Fibroblast of mammary gland (primary cell): ENCODE data around the gene MEX3A.
A peak's percentile ranks its signal among the peaks of the same experiment; 100 is the strongest.

Source experiments
- DNase-seq: peaks from one replicate; pipeline ENCODE4 v3.0.0-alpha.2; 2010; ENCODE audit warnings: low read depth
- H3K4me3 ChIP-seq: 2 replicates; pipeline ENCODE4 v1.5.1; 2011; ENCODE audit warnings: low read depth, mild to moderate bottlenecking, low read length, moderate library complexity; ENCODE audit not compliant: control insufficient read depth
- TF ChIP-seq, protein P1 (sequence below): conservative IDR thresholded peaks from 2 replicates; pipeline ENCODE4 v1.5.1; 2011; ENCODE audit warnings: low read depth, low read length, inconsistent platforms; ENCODE audit not compliant: control insufficient read depth, insufficient read depth

MEX3A gene

DNA sequence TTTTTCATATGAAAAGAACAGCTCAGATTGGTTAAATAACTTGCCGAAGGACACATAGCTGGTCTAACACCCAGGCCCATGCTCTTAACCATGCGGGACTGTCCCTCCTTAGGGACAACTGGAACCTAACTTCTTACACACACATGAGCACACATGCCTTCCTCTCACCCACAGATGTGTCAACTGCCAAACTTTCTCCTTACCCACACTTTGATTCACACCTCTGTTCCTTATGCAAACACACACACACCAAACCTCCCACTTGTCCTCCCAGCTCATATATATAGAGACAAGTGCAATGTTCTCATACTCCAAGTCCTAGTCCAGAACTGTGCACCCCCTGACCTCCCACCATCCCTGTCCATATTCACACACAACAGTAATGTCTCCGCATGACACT is 17.1 kb downstream of the MEX3A start:
- TF ChIP-seq, protein P1, sequence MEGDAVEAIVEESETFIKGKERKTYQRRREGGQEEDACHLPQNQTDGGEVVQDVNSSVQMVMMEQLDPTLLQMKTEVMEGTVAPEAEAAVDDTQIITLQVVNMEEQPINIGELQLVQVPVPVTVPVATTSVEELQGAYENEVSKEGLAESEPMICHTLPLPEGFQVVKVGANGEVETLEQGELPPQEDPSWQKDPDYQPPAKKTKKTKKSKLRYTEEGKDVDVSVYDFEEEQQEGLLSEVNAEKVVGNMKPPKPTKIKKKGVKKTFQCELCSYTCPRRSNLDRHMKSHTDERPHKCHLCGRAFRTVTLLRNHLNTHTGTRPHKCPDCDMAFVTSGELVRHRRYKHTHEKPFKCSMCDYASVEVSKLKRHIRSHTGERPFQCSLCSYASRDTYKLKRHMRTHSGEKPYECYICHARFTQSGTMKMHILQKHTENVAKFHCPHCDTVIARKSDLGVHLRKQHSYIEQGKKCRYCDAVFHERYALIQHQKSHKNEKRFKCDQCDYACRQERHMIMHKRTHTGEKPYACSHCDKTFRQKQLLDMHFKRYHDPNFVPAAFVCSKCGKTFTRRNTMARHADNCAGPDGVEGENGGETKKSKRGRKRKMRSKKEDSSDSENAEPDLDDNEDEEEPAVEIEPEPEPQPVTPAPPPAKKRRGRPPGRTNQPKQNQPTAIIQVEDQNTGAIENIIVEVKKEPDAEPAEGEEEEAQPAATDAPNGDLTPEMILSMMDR = no peak
- no peak overlapping the region for H3K4me3 ChIP-seq
- no peak for DNase-seq

- no peak overlapping the region for H3K4me3 ChIP-seq
- TF ChIP-seq, protein P1 = no peak
Observed at GRCh38 chr1:156064615-156065014, 17.6 kb downstream of the MEX3A start.

GRCh38 chr1:156063997-156064285 is 18.3 kb downstream of the MEX3A start:
- no peak overlapping the region for H3K4me3 ChIP-seq
- TF ChIP-seq, protein P1 = no peak
- DNase-seq = peak; percentile 25

More at GRCh38 chr1:156064615-156065014, 17.6 kb downstream of the MEX3A start:
- no peak for DNase-seq

DNA sequence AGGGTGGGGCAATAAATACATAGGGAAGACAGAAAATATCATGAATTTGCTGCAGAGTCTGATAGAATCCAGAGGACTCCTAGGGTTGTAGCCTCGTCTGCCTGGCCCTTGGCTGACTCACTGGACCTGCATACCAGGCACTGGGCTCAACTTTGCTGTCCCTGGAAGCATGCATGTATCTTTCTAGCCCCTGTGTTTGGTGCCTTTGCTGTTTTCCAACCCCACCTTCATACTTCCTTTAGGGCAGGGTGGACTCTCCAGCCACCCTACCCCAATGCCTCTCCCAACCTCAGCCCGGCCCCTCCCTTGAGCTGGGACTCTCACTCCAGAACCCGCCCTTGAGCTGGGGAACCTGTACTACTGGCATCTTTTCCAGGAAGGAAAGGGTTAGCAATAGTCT is 20.1 kb downstream of the MEX3A start:
- TF ChIP-seq, protein P1 = no peak
- no peak overlapping the region for H3K4me3 ChIP-seq
- DNase-seq = no peak

- TF ChIP-seq, protein P1 = no peak
- DNase-seq = no peak
Observed at GRCh38 chr1:156060937-156061636, 21.2 kb downstream of the MEX3A start, which contains the start of gene RAB25. Gene RAB25, plus strand, starts transcription at chr1:156061160. Its CDS starts 241 bp downstream, at chr1:156061401.

DNA sequence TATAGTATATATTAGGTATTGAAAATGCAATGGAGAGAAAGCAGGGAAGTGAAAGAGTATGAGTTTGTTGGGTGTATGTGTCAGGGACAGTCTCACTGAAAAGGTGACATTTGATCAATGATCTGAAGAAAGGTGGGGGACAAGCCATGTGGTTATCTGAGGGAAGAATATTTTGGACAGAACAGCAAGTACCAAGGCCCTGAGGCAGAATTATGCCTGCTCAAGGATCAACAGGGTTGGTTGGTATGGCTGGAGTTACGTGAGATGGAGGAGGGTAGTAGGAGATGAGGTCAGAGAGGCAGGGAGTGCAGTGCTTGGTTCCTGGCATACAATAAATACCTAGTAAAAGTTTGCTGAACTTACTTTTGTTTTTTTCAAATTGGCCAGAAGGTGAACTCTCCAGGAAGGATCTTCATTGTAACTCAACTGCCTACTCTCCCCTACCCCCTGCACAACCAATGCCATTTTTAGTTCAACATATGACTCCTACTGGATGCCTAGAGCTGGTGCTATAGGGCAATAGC is 25.9 kb downstream of the MEX3A start:
- TF ChIP-seq, protein P1 = no peak
- DNase-seq = no peak
- H3K4me3 ChIP-seq = no peak overlapping the region

More at GRCh38 chr1:156060937-156061636, 21.2 kb downstream of the MEX3A start, which contains the start of gene RAB25:
- no peak within 1 kb of the TSS for H3K4me3 ChIP-seq
